ENCODE data around the gene RIMS3.

- TF ChIP-seq CTCF (IDR thresholded peaks at IDR 0.05) = no peak
- no peak for TF ChIP-seq EP300 (IDR thresholded peaks at IDR 0.05)
- TF ChIP-seq POLR2A (IDR thresholded peaks at IDR 0.05) = no peak
Observed at GRCh38 chr1:40652468-40652867, 13.0 kb downstream of the RIMS3 start.

All from ovary (tissue), 3 donors.